Smooth muscle cell of the coronary artery (primary cell): Measurements from ENCODE around the gene TTYH1. TPM values are rescaled to one million over a fixed set of nuclear protein-coding genes. Genes with fewer than 3 reads are reported as not detected.

Experiments used
- total RNA-seq: library from RNA; depleted of rRNA; stranded (reverse); fragments of >200 nt; gene quantifications from 2 replicates; pipeline ENCODE4 v1.2.3, GENCODE V29; 2014; ENCODE audit warnings: low replicate concordance

The TTYH1 gene
- not detected in 2 replicates for total RNA-seq

GRCh38 chr19:54415208-54415900 is at the start of gene TTYH1:
Gene TTYH1 (plus strand): TSS chr19:54415464. CDS start chr19:54415553, 89 bp downstream.

GRCh38 chr19:54448774-54449700 is 33.8 kb downstream of the TTYH1 start, which contains the start of gene LENG8:
Gene LENG8 (plus strand): TSS chr19:54449199. CDS start chr19:54451345, 2,146 bp downstream.

GRCh38 chr19:54463531-54464043 is 48.3 kb downstream of the TTYH1 start, which contains the start of gene LENG9:
Gene LENG9 (minus strand): TSS chr19:54463778. CDS start chr19:54463526, 252 bp downstream.

GRCh38 chr19:54473071-54473891 is 58.0 kb downstream of the TTYH1 start, which contains the start of gene CDC42EP5:
Gene CDC42EP5 (minus strand): TSS chr19:54473296. CDS start chr19:54465547, 7,749 bp downstream.

Other genes starting within 250 kb of the TTYH1 start
- 0.15 TPM in 1 of 2 replicates, not detected in the other for gene TMC4, start 242.3 kb upstream of the TTYH1 start, total RNA-seq
- 7.8 and 27.6 TPM in 2 replicates for gene MBOAT7, start 225.9 kb upstream of the TTYH1 start, total RNA-seq
- gene TSEN34, start 224.2 kb upstream of the TTYH1 start, total RNA-seq = 14.4 and 56.0 TPM in 2 replicates
- 975 and 2,995 TPM in 2 replicates for gene RPS9, start 214.6 kb upstream of the TTYH1 start, total RNA-seq
- gene LILRB3, start 192.5 kb upstream of the TTYH1 start, total RNA-seq = not detected in 2 replicates
- not detected in 2 replicates for gene LILRA6, start 172.7 kb upstream of the TTYH1 start, total RNA-seq
- not detected in 2 replicates for gene LILRB5, start 158.2 kb upstream of the TTYH1 start, total RNA-seq
- not detected in 2 replicates for gene LILRB2, start 134.4 kb upstream of the TTYH1 start, total RNA-seq
- gene LILRA5, start 102.3 kb upstream of the TTYH1 start, total RNA-seq = not detected in 2 replicates
- not detected in 2 replicates for gene LILRA4, start 76.3 kb upstream of the TTYH1 start, total RNA-seq
- gene LAIR1, start 50.5 kb upstream of the TTYH1 start, total RNA-seq = not detected in 2 replicates
- 36.5 and 53.7 TPM in 2 replicates for gene LENG8, start 33.7 kb downstream of the TTYH1 start, total RNA-seq
- gene LENG9, start 48.3 kb downstream of the TTYH1 start, total RNA-seq = 5.4 and 14.1 TPM in 2 replicates
- gene CDC42EP5, start 57.8 kb downstream of the TTYH1 start, total RNA-seq = 2.9 and 41.0 TPM in 2 replicates
- gene LAIR2, start 87.4 kb downstream of the TTYH1 start, total RNA-seq = not detected in 2 replicates
- not detected in 2 replicates for gene LILRA2, start 158.3 kb downstream of the TTYH1 start, total RNA-seq
- not detected in 2 replicates for gene LILRA1, start 178.2 kb downstream of the TTYH1 start, total RNA-seq
- not detected in 2 replicates for gene LILRB1, start 215.0 kb downstream of the TTYH1 start, total RNA-seq
- not detected in 2 replicates for gene LILRB4, start 247.5 kb downstream of the TTYH1 start, total RNA-seq